Effector memory CD8-positive, alpha-beta T cell (primary cell): ENCODE results near the gene KCND3.

Source experiments
- ATAC-seq: fragments of 150-1000 bp; cut with Tn5 transposase; replicated peaks from 2 replicates; pipeline ENCODE4 v1.10.0; 2021; ENCODE audit warnings: mild to moderate bottlenecking, moderate library complexity
- DNase-seq, 3 experiments: peaks; one replicate each; pipeline ENCODE4 v3.0.0; 2021
- H3K27ac Mint-ChIP-seq, 2 donors: one replicate each; pipeline ENCODE4 v1.8.0; 2022; ENCODE audit warnings: mild to moderate bottlenecking in 2 of 2, mixed read lengths in 2 of 2, moderate library complexity in 2 of 2
- H3K27me3 Mint-ChIP-seq, 2 donors: one replicate each; pipeline ENCODE4 v1.8.0; 2022; ENCODE audit warnings: mixed read lengths in 2 of 2
- H3K36me3 Mint-ChIP-seq: one replicate; pipeline ENCODE4 v1.8.0; 2022; ENCODE audit warnings: mild to moderate bottlenecking, moderate library complexity, mixed read lengths; ENCODE audit not compliant: insufficient read depth
- H3K4me1 Mint-ChIP-seq, 2 donors: one replicate each; pipeline ENCODE4 v1.8.0; 2022; ENCODE audit warnings: low read depth in 2 of 2, mixed read lengths in 2 of 2
- H3K4me3 Mint-ChIP-seq, 2 donors: one replicate each; pipeline ENCODE4 v1.8.0; 2022; ENCODE audit warnings: mild to moderate bottlenecking in 2 of 2, mixed read lengths in 2 of 2, moderate library complexity in 2 of 2
- H3K9me3 Mint-ChIP-seq, 2 donors: one replicate each; pipeline ENCODE4 v1.8.0; 2022; ENCODE audit warnings: mixed read lengths in 2 of 2

KCND3 gene

GRCh38 chr1:112002514-112002913, 13.0 kb upstream of the KCND3 start:
- no peak overlapping the region for H3K4me3 Mint-ChIP-seq
- no peak overlapping the region for H3K27ac Mint-ChIP-seq
- no peak for DNase-seq
- peaks cover 43 to 62% of the 10 kb centered on the region in 2 donors for H3K27me3 Mint-ChIP-seq
- no peaks in the 10 kb centered on the region for H3K36me3 Mint-ChIP-seq
- no peaks in the 10 kb centered on the region for H3K4me1 Mint-ChIP-seq
- ATAC-seq = no peak
- no peaks in the 10 kb centered on the region for H3K9me3 Mint-ChIP-seq

- H3K4me1 Mint-ChIP-seq = no peaks in the 10 kb centered on the region
- no peak overlapping the region for H3K4me3 Mint-ChIP-seq
- no peak overlapping the region for H3K27ac Mint-ChIP-seq
- H3K27me3 Mint-ChIP-seq = peaks cover 49 to 65% of the 10 kb centered on the region in 2 donors
- H3K9me3 Mint-ChIP-seq = no peaks in the 10 kb centered on the region
- H3K36me3 Mint-ChIP-seq = no peaks in the 10 kb centered on the region
- DNase-seq = no peak
- no peak for ATAC-seq
These were observed 12.0 kb upstream of the KCND3 start for GRCh38 chr1:112001436-112001835.

- ATAC-seq (no peak), DNase-seq (no peak)
- H3K4me3 Mint-ChIP-seq = no peak overlapping the region
- no peak overlapping the region for H3K27ac Mint-ChIP-seq
- H3K36me3 Mint-ChIP-seq = no peaks in the 10 kb centered on the region
- H3K4me1 Mint-ChIP-seq = no peaks in the 10 kb centered on the region
- no peaks in the 10 kb centered on the region for H3K9me3 Mint-ChIP-seq
- peaks cover 50 to 61% of the 10 kb centered on the region in 2 donors for H3K27me3 Mint-ChIP-seq
These were observed 10.6 kb upstream of the KCND3 start for GRCh38 chr1:112000048-112000447.

- Mint-ChIP-seq H3K27ac (no peak overlapping the region), H3K4me1 (no peaks in the 10 kb centered on the region), H3K27me3 (peaks cover 62 to 71% of the 10 kb centered on the region in 2 donors), H3K4me3 (no peak overlapping the region), H3K36me3 (no peaks in the 10 kb centered on the region), H3K9me3 (no peaks in the 10 kb centered on the region)
- no peak for ATAC-seq
- no peak for DNase-seq
These were observed 8.9 kb upstream of the KCND3 start for GRCh38 chr1:111998332-111998731.

- ATAC-seq = no peak
- no peaks in the 10 kb centered on the region for H3K36me3 Mint-ChIP-seq
- no peak overlapping the region for H3K27ac Mint-ChIP-seq
- peaks cover 65 to 83% of the 10 kb centered on the region in 2 donors for H3K27me3 Mint-ChIP-seq
- DNase-seq = no peak
- no peaks in the 10 kb centered on the region for H3K9me3 Mint-ChIP-seq
- H3K4me1 Mint-ChIP-seq = peaks cover 10% of the 10 kb centered on the region in 2 donors
- no peak overlapping the region for H3K4me3 Mint-ChIP-seq
These were observed 3.0 kb upstream of the KCND3 start for GRCh38 chr1:111992476-111992875.

GRCh38 chr1:111990878-111991718, 1.6 kb upstream of the KCND3 start:
- no peaks in the 10 kb centered on the region for H3K36me3 Mint-ChIP-seq
- no peaks in the 10 kb centered on the region for H3K9me3 Mint-ChIP-seq
- H3K4me3 Mint-ChIP-seq = peak overlapping the region; percentile 57
- DNase-seq = no peak
- H3K4me1 Mint-ChIP-seq = peaks cover 10% of the 10 kb centered on the region in 2 donors
- H3K27me3 Mint-ChIP-seq = peaks cover 68 to 87% of the 10 kb centered on the region in 2 donors
- H3K27ac Mint-ChIP-seq = no peak overlapping the region
- no peak for ATAC-seq

GRCh38 chr1:111990026-111990877, 784 bp upstream of the KCND3 start:
- DNase-seq = no peak
- no peak for ATAC-seq
- H3K4me3 Mint-ChIP-seq = peak overlapping the region; percentile 57
- no peaks in the 10 kb centered on the region for H3K9me3 Mint-ChIP-seq
- H3K27ac Mint-ChIP-seq = no peak overlapping the region
- H3K27me3 Mint-ChIP-seq = peaks cover 67 to 89% of the 10 kb centered on the region in 2 donors
- H3K4me1 Mint-ChIP-seq = peaks cover 10% of the 10 kb centered on the region in 2 donors
- no peaks in the 10 kb centered on the region for H3K36me3 Mint-ChIP-seq

GRCh38 chr1:111988743-111989453, 570 bp downstream of the KCND3 start:
- Mint-ChIP-seq H3K36me3 (no peaks in the 10 kb centered on the region), H3K4me3 (peak overlapping the region; percentile 31 to 44), H3K4me1 (peaks cover 10% of the 10 kb centered on the region in 2 donors), H3K27ac (no peak overlapping the region), H3K27me3 (peaks cover 67 to 85% of the 10 kb centered on the region in 2 donors), H3K9me3 (no peaks in the 10 kb centered on the region)
- ATAC-seq = no peak
- no peak for DNase-seq

GRCh38 chr1:111988377-111988742, 1.1 kb downstream of the KCND3 start:
- no peak for DNase-seq
- no peak for ATAC-seq
- Mint-ChIP-seq H3K36me3 (no peaks in the 10 kb centered on the region), H3K4me1 (peaks cover 10% of the 10 kb centered on the region in 2 donors), H3K9me3 (no peaks in the 10 kb centered on the region), H3K27me3 (peaks cover 67 to 85% of the 10 kb centered on the region in 2 donors), H3K4me3 (peak overlapping the region; percentile 31 to 44), H3K27ac (no peak overlapping the region)

- ATAC-seq (no peak), DNase-seq (no peak)
- Mint-ChIP-seq H3K9me3 (no peaks in the 10 kb centered on the region), H3K4me1 (peaks cover 10% of the 10 kb centered on the region in 2 donors), H3K36me3 (no peaks in the 10 kb centered on the region), H3K4me3 (no peak overlapping the region), H3K27ac (no peak overlapping the region), H3K27me3 (peaks cover 58 to 80% of the 10 kb centered on the region in 2 donors)
These were observed 2.0 kb downstream of the KCND3 start for GRCh38 chr1:111987502-111987901.

- Mint-ChIP-seq H3K27ac (no peak overlapping the region), H3K27me3 (peaks cover 35 to 62% of the 10 kb centered on the region in 2 donors), H3K4me1 (no peaks in the 10 kb centered on the region), H3K9me3 (no peaks in the 10 kb centered on the region), H3K4me3 (no peak overlapping the region), H3K36me3 (peaks cover 3% of the 10 kb centered on the region)
- ATAC-seq (no peak), DNase-seq (no peak)
These were observed 6.0 kb downstream of the KCND3 start for GRCh38 chr1:111983500-111983899.

- Mint-ChIP-seq H3K4me1 (no peaks in the 10 kb centered on the region), H3K4me3 (no peak overlapping the region), H3K9me3 (no peaks in the 10 kb centered on the region), H3K27me3 (peaks cover 40 to 62% of the 10 kb centered on the region in 2 donors), H3K36me3 (peaks cover 3% of the 10 kb centered on the region), H3K27ac (no peak overlapping the region)
- no peak for ATAC-seq
- no peak for DNase-seq
These were observed 7.0 kb downstream of the KCND3 start for GRCh38 chr1:111982428-111982827.

GRCh38 chr1:111981871-111982270, 7.6 kb downstream of the KCND3 start:
- no peak overlapping the region for H3K27ac Mint-ChIP-seq
- H3K27me3 Mint-ChIP-seq = peaks cover 40 to 62% of the 10 kb centered on the region in 2 donors
- ATAC-seq = no peak
- DNase-seq = no peak
- no peaks in the 10 kb centered on the region for H3K9me3 Mint-ChIP-seq
- H3K36me3 Mint-ChIP-seq = peaks cover 3% of the 10 kb centered on the region
- no peaks in the 10 kb centered on the region for H3K4me1 Mint-ChIP-seq
- no peak overlapping the region for H3K4me3 Mint-ChIP-seq
